GM12892 (cell line): ENCODE data around the gene ITPR3.

Experiments used
- POLR2A ChIP-seq: IDR thresholded peaks from 2 replicates; pipeline ENCODE4 v1.6.1; 2011; ENCODE audit warnings: low read depth, low read length, control low read depth
- POLR2AphosphoS5 ChIP-seq: IDR thresholded peaks from 2 replicates; pipeline ENCODE4 v1.6.1; 2011; ENCODE audit warnings: low read depth, low read length, control low read depth

DNA sequence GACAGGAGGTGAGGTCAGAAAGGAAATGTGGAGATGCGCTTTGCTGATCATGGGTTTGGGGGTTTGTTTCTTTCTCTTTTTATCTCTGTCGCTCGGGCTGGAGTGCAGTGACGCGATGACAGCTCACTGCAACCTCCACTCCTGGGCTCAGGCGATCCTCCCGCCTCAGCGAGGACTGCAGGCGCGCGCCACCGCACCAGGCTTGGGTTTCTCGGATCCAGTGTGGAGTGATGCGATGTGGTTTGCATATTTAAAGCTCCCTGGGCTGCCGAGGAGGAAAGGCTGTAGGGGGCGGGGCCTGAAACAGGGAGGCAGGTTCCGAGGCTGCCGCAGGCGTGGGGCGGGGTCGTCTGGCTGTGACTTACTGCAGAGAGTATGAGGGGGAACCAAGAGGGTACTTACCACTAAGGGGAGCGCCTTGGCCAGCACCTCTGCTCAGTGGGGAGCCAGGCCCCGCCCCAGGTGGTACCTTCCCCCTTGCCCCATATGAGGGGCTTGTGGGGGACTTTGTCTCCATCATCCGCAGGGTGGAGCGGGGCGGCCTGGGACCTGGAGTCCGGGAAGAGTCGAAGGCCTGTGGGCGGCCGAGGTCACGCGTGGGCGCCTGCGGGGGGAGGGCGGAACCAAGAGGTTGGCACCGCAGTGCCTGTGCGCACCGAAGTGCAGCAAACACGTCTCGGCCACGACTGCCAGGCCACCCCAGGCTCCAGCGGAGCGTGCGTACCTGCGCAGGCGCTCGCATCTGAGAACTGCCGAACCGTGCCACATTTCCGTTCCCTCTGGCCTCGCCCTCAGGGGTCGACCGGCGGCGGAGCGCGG is 28.3 kb upstream of the ITPR3 start:
- peak; percentile 40; the same call in 1 of the 2 replicates for TF ChIP-seq POLR2A
- TF ChIP-seq POLR2AphosphoS5, result peak; percentile 52; the same call in 1 of the 2 replicates
